Natural killer cell (primary cell): ENCODE data around the gene NSUN3. TPM values are rescaled to one million over a fixed set of nuclear protein-coding genes. Genes with fewer than 3 reads are reported as not detected.
"Not testable (repeated sequence)": the region's sequence is repeated elsewhere in the genome, so short reads cannot be mapped to it uniquely, and the experiment has no call there.

ENCODE experiments used
- ATAC-seq, 3 donors: fragments of 150-1000 bp in 2 of 3; fragments of 200-7000 bp in 1 of 3; cut with Tn5 transposase; 1 replicate in 1 of 3; 2 replicates in 2 of 3; pipeline ENCODE4 v1.10.0; 2021; ENCODE audit warnings: mild to moderate bottlenecking in 2 of 3, moderate library complexity in 2 of 3
- DNase-seq, 2 donors: peaks; one replicate each; pipeline versions ENCODE4 v3.0.0 to v3.0.0-alpha.2; 2013 to 2021; ENCODE audit warnings: mixed read lengths in 1 of 2
- H3K27ac ChIP-seq: one replicate; pipeline ENCODE4 v1.5.1; 2013; ENCODE audit warnings: mild to moderate bottlenecking, low read length
- H3K27me3 ChIP-seq: one replicate; pipeline ENCODE4 v1.6.1; 2013; ENCODE audit warnings: low read length; ENCODE audit not compliant: control insufficient read depth, insufficient read depth
- H3K36me3 ChIP-seq: one replicate; pipeline ENCODE4 v1.6.1; 2013; ENCODE audit warnings: low read length; ENCODE audit not compliant: control insufficient read depth, insufficient read depth
- H3K4me1 ChIP-seq: one replicate; pipeline ENCODE4 v1.6.1; 2013; ENCODE audit warnings: low read length; ENCODE audit not compliant: control insufficient read depth, insufficient read depth
- H3K4me3 ChIP-seq: one replicate; pipeline ENCODE4 v1.5.1; 2013; ENCODE audit warnings: low read length
- H3K9me3 ChIP-seq: one replicate; pipeline ENCODE4 v1.6.1; 2013; ENCODE audit warnings: low read length; ENCODE audit not compliant: control insufficient read depth, insufficient read depth
- H3K27ac Mint-ChIP-seq, 2 donors: one replicate each; pipeline ENCODE4 v1.8.0; 2022; ENCODE audit warnings: mild to moderate bottlenecking in 2 of 2, mixed read lengths in 2 of 2, moderate library complexity in 1 of 2
- H3K27me3 Mint-ChIP-seq, 2 donors: one replicate each; pipeline ENCODE4 v1.8.0; 2022; ENCODE audit warnings: low read depth in 2 of 2, mixed read lengths in 2 of 2
- H3K36me3 Mint-ChIP-seq: one replicate; pipeline ENCODE4 v1.8.0; 2022; ENCODE audit warnings: mixed read lengths
- H3K4me1 Mint-ChIP-seq, 2 donors: one replicate each; pipeline ENCODE4 v1.8.0; 2022; ENCODE audit warnings: mixed read lengths in 2 of 2
- H3K4me3 Mint-ChIP-seq: one replicate; pipeline ENCODE4 v1.8.0; 2022; ENCODE audit warnings: mild to moderate bottlenecking, moderate library complexity, mixed read lengths
- H3K9me3 Mint-ChIP-seq, 2 donors: one replicate each; pipeline ENCODE4 v1.8.0; 2022; ENCODE audit warnings: mixed read lengths in 2 of 2
- CTCF ChIP-seq: fragments of 200-600 bp; IDR thresholded peaks from one replicate; pipeline ENCODE4 v1.8.0; 2022; ENCODE audit warnings: antibody characterized with exemption
- WGBS: methylation state at CpG from one replicate; pipeline ENCODE4 v1.1.7; 2013; ENCODE audit warnings: missing lambda C conversion rate; ENCODE audit not compliant: insufficient coverage; 5-methylcytosine and 5-hydroxymethylcytosine counted together
- intact Hi-C: fragments of 100-400 bp; cut with micrococcal nuclease; formaldehyde crosslinking; loops from one replicate; pipeline ENCODE4 v1.14.2; 2022
- total RNA-seq, 4 donors: library from RNA; stranded (reverse); fragments of 120-200 nt in 1 of 4; gene quantifications; one replicate each; pipeline versions ENCODE4 v1.2.3 to v1.2.4, GENCODE V29; 2013 to 2022

NSUN3 gene
- total RNA-seq, 3 donors from 2014 or later (not counting 1 experiment from before 2014, with no cell fraction given): 24.0 to 32.4 (median 28.6) TPM

GRCh38 chr3:94071713-94072284 lies 8.9 kb downstream of the NSUN3 start:
- Histone ChIP-seq H3K27me3 (no peaks in the 10 kb centered on the region), H3K27ac (no peak overlapping the region), H3K4me1 (no peaks in the 10 kb centered on the region), H3K36me3 (peaks cover 19% of the 10 kb centered on the region), H3K9me3 (no peaks in the 10 kb centered on the region), H3K4me3 (no peak overlapping the region)
- Mint-ChIP-seq H3K9me3 (peaks cover 0 to 3% of the 10 kb centered on the region in 2 donors), H3K27ac (peak overlapping the region; percentile 53 to 57), H3K4me3 (no peak overlapping the region), H3K27me3 (no peaks in the 10 kb centered on the region), H3K4me1 (peaks cover 48 to 56% of the 10 kb centered on the region in 2 donors), H3K36me3 (peaks cover 9% of the 10 kb centered on the region)
- ATAC-seq (peak; percentile 43 to 52 (median 46)), DNase-seq (no peak)
- intact Hi-C loops: no loop called here
- 92% methylated on average over 3 of the region's 4 CpGs for WGBS
- no peak for TF ChIP-seq CTCF

GRCh38 chr3:94076055-94076454 lies 13.2 kb downstream of the NSUN3 start:
- H3K9me3 ChIP-seq: no peaks in the 10 kb centered on the region
- intact Hi-C loops: no loop called here
- ATAC-seq (no peak), DNase-seq (no peak)
- no peak overlapping the region for H3K27ac Mint-ChIP-seq
- H3K27me3 Mint-ChIP-seq: no peaks in the 10 kb centered on the region
- no peak overlapping the region for H3K4me3 ChIP-seq
- no peaks in the 10 kb centered on the region for H3K27me3 ChIP-seq
- H3K4me1 Mint-ChIP-seq: peaks cover 63 to 69% of the 10 kb centered on the region in 2 donors
- no peak for TF ChIP-seq CTCF
- H3K27ac ChIP-seq: no peak overlapping the region
- peaks cover 8% of the 10 kb centered on the region for H3K36me3 Mint-ChIP-seq
- peaks cover 6% of the 10 kb centered on the region for H3K36me3 ChIP-seq
- H3K4me1 ChIP-seq: peaks cover 13% of the 10 kb centered on the region
- WGBS: 100% methylated on average over 3 of the region's 3 CpGs
- H3K9me3 Mint-ChIP-seq: peaks cover 0 to 6% of the 10 kb centered on the region in 2 donors
- no peak overlapping the region for H3K4me3 Mint-ChIP-seq

GRCh38 chr3:94080552-94080951 lies 17.7 kb downstream of the NSUN3 start:
- H3K9me3 ChIP-seq, H3K36me3 ChIP-seq, H3K9me3 Mint-ChIP-seq, H3K27me3 ChIP-seq, H3K36me3 Mint-ChIP-seq, H3K27me3 Mint-ChIP-seq, intact Hi-C loops, H3K4me3 ChIP-seq: not testable (repeated sequence)
- peak in 2 of 3 donors; percentile 39 to 50 for ATAC-seq
- peak in 1 of 2 donors; percentile 31 for DNase-seq
- H3K27ac ChIP-seq: peak overlapping the region; percentile 36
- H3K4me1 Mint-ChIP-seq: peaks cover 58 to 59% of the 10 kb centered on the region in 2 donors
- peaks cover 18% of the 10 kb centered on the region for H3K4me1 ChIP-seq
- WGBS: 51% methylated on average over 5 of the region's 5 CpGs
- peak overlapping the region; percentile 33 to 74 for H3K27ac Mint-ChIP-seq
- H3K4me3 Mint-ChIP-seq: peak overlapping the region; percentile 54

GRCh38 chr3:94081884-94082283 lies 19.0 kb downstream of the NSUN3 start:
- Mint-ChIP-seq H3K36me3 (peaks cover 8% of the 10 kb centered on the region), H3K9me3 (peaks cover 0 to 3% of the 10 kb centered on the region in 2 donors), H3K4me1 (peaks cover 58 to 59% of the 10 kb centered on the region in 2 donors), H3K4me3 (peak overlapping the region; percentile 54), H3K27ac (peak overlapping the region; percentile 33 to 74), H3K27me3 (no peaks in the 10 kb centered on the region)
- DNase-seq: no peak
- over 99% methylated on average over 4 of the region's 5 CpGs for WGBS
- peaks cover 7% of the 10 kb centered on the region for H3K36me3 ChIP-seq
- no peak for ATAC-seq
- H3K27ac ChIP-seq: no peak overlapping the region
- intact Hi-C loops: no loop called here
- no peak for TF ChIP-seq CTCF
- no peak overlapping the region for H3K4me3 ChIP-seq
- no peaks in the 10 kb centered on the region for H3K9me3 ChIP-seq
- no peaks in the 10 kb centered on the region for H3K27me3 ChIP-seq
- H3K4me1 ChIP-seq: peaks cover 18% of the 10 kb centered on the region
